HL-60/S4 treated with phorbol 12-myristate 13-acetate at 8.2 ng/mL for 4 days and 3 days (cell line): Measurements from ENCODE around the gene BEGAIN.

Experiments
- in situ Hi-C: fragments of 300-500 bp; cut with MboI; formaldehyde crosslinking; loops from 2 replicates; pipeline ENCODE4 v1.15.0; 2022; ENCODE audit warnings: low sequenced_read_pairs

Gene BEGAIN, protein sequence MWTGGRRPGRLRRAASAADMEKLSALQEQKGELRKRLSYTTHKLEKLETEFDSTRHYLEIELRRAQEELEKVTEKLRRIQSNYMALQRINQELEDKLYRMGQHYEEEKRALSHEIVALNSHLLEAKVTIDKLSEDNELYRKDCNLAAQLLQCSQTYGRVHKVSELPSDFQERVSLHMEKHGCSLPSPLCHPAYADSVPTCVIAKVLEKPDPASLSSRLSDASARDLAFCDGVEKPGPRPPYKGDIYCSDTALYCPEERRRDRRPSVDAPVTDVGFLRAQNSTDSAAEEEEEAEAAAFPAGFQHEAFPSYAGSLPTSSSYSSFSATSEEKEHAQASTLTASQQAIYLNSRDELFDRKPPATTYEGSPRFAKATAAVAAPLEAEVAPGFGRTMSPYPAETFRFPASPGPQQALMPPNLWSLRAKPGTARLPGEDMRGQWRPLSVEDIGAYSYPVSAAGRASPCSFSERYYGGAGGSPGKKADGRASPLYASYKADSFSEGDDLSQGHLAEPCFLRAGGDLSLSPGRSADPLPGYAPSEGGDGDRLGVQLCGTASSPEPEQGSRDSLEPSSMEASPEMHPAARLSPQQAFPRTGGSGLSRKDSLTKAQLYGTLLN

GRCh38 chr14:100587086-100587762 lies at the start of gene BEGAIN:
Gene BEGAIN (minus strand): TSS chr14:100587417. CDS start chr14:100587290, 127 bp downstream.
- in situ Hi-C loops = no loop called here

GRCh38 chr14:100636559-100636958 lies 49.3 kb upstream of the BEGAIN start:
- in situ Hi-C loops = no loop called here

GRCh38 chr14:100634026-100634425 lies 46.8 kb upstream of the BEGAIN start:
- in situ Hi-C loops = no loop called here

DNA sequence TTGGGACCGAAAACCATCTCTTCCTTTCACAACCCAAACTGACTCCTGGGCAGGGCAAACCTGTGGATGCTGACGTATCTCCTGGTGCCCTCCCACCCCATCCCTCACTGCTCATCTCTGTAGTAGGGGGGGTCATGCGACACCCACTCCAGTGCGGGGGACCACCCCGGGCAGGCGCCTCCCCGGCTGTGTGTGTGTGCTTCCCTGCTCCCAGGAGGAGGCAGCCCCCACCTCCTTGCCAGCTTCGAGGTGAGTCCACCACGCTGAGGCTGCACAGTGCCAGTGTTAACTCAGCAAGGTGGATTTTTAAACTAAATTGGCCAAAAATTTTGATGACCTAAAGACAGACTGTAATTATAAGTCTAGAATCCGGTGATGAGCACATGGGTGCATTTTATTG lies 46.2 kb upstream of the BEGAIN start:
- in situ Hi-C loops = no loop called here

DNA sequence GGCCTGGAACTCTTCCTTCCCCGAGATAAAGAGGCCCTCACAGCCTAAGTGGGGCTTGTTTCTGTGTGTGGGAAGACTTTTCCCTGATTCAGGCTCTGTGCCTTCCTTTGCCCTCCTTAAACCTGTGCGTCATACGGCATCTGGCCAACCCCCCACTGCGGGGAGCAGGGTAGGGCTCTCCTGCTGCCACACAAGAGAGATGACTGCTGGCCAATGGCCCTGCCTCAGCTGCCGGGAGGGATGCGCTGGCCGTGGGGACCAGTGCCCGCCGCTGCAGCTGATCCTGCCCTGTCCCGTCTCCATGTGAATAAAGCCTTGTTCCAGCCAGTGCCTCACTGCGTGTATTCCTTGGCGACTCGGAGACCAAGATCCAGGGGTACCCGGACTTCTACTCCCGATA lies 42.5 kb upstream of the BEGAIN start:
- in situ Hi-C loops = no loop called here

GRCh38 chr14:100629098-100629497 lies 41.9 kb upstream of the BEGAIN start:
- in situ Hi-C loops = no loop called here

GRCh38 chr14:100628225-100628624 lies 41.0 kb upstream of the BEGAIN start:
- in situ Hi-C loops = no loop called here

DNA sequence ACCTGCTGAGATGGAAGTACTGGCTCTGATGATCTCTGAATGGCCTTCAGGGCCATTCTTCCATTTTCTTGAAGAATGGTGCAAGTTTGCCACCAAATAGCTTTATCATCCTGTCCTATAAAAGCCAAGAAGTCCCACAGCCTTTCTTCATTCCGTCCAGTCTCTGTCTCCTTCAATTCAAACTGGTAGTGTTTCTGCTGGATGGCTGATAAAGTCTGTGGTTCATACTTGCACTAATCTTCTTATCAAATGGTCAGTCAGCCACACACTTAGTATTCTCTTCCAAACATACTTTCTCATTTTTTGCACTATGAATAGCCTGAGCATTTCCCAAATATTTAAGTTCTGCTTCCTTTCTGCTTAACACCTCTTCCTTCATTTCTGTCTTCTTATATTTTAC lies 39.4 kb upstream of the BEGAIN start:
- in situ Hi-C loops = no loop called here

GRCh38 chr14:100623961-100624360 lies 36.7 kb upstream of the BEGAIN start:
- in situ Hi-C loops = no loop called here

DNA sequence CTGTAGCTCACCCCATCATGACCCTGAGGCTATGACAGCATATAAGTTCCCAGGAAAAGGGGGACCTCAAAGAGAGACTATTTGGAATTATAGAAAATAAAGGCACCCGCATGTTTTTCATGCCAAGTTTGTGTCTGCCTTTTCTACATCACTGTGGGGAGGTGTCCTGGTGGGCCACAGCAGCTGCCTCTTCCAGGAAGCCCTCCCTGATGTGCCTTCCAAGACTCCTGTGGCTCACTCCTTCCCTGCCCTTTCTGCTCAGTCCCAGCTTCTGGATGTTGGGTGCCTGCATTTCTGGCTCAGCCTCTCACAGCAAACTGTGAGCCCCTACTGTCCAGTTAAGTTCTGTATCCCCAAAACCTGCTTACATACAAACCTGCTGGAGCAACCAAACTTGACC lies 36.3 kb upstream of the BEGAIN start:
- in situ Hi-C loops = no loop called here

DNA sequence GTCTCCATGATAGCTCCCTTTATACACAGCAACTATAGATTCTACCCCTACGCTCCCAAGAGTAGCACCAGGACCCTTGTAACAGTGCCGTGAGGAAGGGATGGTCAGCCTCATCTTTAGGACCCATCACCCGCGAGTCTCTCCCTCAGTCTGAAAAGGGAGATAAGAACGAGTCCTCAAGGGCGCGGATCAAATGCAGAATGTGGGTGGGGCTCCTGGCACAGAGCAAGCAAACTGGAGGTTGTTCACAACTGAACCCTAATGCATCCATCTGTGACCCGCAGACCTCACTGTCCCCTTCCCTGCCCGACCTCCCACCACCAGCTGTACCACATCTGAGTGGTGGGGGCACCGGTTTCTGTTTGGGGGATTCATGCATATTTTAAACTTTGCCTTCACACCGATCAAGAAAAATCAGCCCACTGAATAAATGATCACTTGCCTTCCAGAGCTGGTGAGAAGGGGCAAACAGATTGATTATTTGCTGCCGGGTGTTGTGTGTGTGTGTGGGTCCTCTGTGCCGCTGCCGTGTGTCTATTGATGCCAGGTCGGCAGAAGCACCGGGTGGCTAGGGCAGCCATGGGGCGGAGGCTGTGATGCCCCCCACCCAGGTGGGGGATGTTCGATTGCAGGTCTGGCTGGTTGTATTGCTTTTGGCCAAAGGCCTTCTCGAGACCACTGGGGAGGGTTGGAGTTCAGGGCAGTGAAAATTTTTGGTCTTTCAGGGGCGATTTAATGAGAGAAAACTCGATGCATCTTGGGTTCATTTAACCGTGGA lies 35.7 kb upstream of the BEGAIN start:
- in situ Hi-C loops = no loop called here

DNA sequence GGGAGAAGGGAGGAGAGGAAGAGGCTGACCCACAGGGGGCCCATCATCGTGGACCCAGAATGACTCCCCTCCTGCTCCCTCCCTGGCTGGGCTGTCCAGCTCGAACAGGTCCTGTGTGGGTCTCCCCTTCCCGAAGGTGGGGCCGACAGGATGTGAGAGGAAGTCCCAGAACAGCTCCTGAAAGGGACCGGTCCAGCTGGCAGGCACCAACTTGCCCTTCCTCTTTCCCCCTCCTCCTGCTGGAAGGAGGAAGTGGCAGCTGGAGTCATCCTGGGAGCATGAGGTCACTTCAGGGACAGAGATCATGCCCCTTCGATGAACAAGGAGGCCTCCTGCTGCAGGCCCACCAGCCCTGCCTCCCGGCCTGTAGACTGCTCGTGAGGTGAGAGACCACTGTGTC lies 35.0 kb upstream of the BEGAIN start:
- in situ Hi-C loops = no loop called here

- in situ Hi-C loops = no loop called here
Measured at GRCh38 chr14:100621806-100622205, 34.6 kb upstream of the BEGAIN start.

DNA sequence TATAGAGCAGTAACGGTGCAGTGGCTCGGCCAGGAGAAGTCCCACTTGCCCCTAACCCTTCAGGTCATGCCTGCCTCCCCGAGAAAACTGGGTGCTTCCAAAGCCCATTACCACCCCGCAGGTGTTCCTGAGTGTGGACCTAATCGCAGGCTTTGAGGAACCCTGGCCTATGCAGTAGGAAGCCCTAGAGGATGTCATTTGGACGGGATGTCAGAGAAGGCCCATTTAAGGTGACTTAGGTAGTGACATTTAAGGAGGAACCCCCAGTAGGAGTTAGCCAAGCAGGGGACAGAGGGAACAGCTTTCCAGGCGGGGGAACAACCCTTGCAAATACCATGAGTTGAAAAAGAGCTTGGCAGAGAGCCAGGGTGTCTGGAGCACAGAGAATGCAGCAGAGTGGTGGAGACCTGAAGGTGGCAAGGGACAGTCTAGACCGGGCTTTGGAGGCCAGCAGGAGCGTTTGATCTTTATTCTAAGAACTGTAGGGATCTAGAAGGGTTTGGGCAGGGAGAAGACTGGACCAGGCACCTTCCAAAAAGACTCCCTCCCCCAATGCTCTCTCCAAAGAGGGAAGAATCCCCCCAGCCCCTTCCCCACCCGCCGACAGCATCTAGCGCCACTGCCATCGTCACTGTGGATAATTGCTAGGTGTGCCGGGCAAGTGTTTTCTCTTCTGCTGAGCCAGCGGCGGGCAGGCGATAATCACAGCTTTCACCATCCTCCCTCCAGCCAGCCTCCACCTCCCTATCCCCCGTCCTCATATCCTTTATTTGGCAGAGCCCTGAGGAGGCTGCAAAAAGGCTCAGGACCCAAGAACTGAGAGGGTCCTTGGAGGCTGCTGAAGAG lies 33.3 kb upstream of the BEGAIN start:
- in situ Hi-C loops = no loop called here

GRCh38 chr14:100619396-100620254 lies 32.4 kb upstream of the BEGAIN start:
- in situ Hi-C loops = no loop called here

DNA sequence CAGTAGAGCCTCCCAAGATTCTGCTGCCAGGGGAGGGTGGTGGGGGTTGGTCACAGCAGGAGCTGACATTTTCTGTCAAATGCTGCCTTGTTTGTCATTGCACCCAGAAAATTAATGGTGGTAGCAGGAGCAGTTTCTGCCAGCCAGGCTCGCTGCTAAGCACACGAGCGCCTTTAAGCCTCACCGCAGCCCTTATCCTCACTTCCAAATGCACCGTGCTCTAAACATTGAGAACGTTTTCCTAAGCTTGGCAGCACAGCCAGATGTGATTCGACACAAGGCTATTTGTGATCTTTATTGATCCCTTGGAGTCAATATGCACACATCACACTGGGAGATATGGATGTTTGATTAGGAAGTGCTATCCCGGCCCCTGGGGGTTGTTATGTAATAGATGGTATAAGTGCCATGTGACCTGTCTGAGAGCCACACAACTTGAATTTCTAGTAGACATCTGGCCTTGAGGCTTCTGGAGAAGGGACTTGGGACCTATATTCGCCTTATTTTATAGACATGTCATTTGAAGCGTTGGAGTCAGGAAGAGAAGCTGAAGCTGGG lies 31.6 kb upstream of the BEGAIN start:
- in situ Hi-C loops = no loop called here

DNA sequence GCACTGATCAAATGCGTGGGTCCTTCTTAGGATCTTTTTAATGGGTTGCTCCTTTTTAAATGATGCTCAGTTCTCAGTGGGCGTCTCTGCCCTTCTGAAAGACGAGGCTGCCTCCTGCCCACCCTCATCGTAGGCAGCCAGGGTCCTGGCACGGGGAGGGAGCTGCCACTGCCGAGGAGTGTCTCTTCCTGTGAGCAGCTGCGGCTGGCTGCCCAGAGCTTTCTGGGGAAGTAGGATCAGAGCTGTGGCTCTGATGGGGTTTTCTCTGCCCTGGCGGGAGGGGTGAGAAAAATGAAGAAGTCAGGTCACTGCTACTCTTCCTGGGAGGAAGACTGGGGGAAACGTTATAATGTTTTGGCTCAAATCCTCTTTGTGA lies 31.1 kb upstream of the BEGAIN start:
- in situ Hi-C loops = no loop called here

- in situ Hi-C loops = no loop called here
Measured at GRCh38 chr14:100617410-100618317, 30.4 kb upstream of the BEGAIN start.
